Endothelial cell of umbilical vein (primary cell): Measurements from ENCODE around the gene TFAP2A. TPM values are rescaled to one million over a fixed set of nuclear protein-coding genes. Genes with fewer than 3 reads are reported as not detected.

ENCODE experiments used
- BruUV-seq: library from RNA; stranded (reverse); fragments of 400-500 nt; replicated peaks from 2 replicates; lab custom pipeline; 2021; lab: Mats Ljungman, UMichigan
- CTCF ChIA-PET: fragments of 300-600, 350-600 bp; sonication (Branson Sonifier 250); formaldehyde crosslinking; loops from one replicate; lab custom pipeline; 2021; ENCODE audit warnings: antibody characterized with exemption, inconsistent platforms; lab: Charles Lee
- POLR2A ChIA-PET: fragments of 300-600, 350-600 bp; sonication (Branson Sonifier 250); formaldehyde crosslinking; loops from one replicate; lab custom pipeline; 2021; ENCODE audit warnings: antibody characterized with exemption, inconsistent platforms; lab: Charles Lee
- DNase-seq: peaks from one replicate; pipeline ENCODE4 v3.0.0-alpha.2; 2011; ENCODE audit warnings: low read depth, low spot score
- FAIRE-seq: peaks from 2 replicates; lab custom pipeline; 2011; peaks lifted over from hg19 to GRCh38; lab: Jason Lieb, UNC
- H2AFZ ChIP-seq: 2 replicates; pipeline ENCODE4 v1.6.0; 2012; ENCODE audit warnings: low read depth, low read length, control low read depth, inconsistent platforms
- H3K27ac ChIP-seq: 2 replicates; pipeline ENCODE4 v1.5.1; 2011; ENCODE audit warnings: low read depth, mild to moderate bottlenecking, control low read depth, low read length, moderate library complexity; ENCODE audit not compliant: insufficient read depth
- H3K27me3 ChIP-seq, 2 experiments: 2 replicates each; pipeline versions ENCODE4 v1.6.0 to v1.6.1; 2011; ENCODE audit warnings: low read length in 2 of 2, mixed read lengths in 1 of 2; ENCODE audit not compliant: control insufficient read depth in 2 of 2, insufficient read depth in 2 of 2
- H3K36me3 ChIP-seq, 2 experiments: 2 replicates in 1 of 2; 3 replicates in 1 of 2; pipeline ENCODE4 v1.5.1; 2011; ENCODE audit warnings: low read length in 2 of 2, mild to moderate bottlenecking in 1 of 2, moderate library complexity in 1 of 2; ENCODE audit not compliant: control insufficient read depth in 2 of 2, insufficient read depth in 2 of 2; ENCODE audit errors: extremely low read depth in 1 of 2
- H3K4me1 ChIP-seq: 3 replicates; pipeline ENCODE4 v1.5.1; 2011; ENCODE audit warnings: mild to moderate bottlenecking, low read length; ENCODE audit not compliant: control insufficient read depth, insufficient read depth; ENCODE audit errors: extremely low read depth
- H3K4me2 ChIP-seq: 2 replicates; pipeline ENCODE4 v1.6.1; 2011; ENCODE audit warnings: low read length, control low read depth, mixed read lengths; ENCODE audit not compliant: insufficient read depth
- H3K4me3 ChIP-seq, 3 experiments: fragments of 200-600 bp in 1 of 3; sonication (generic), shearing (Covaris generic) in 1 of 3; replicated peaks in 1 of 3; 2 replicates each; pipeline ENCODE4 v1.5.1; 2011 to 2016; ENCODE audit warnings: control low read depth in 3 of 3, low read length in 3 of 3, mild to moderate bottlenecking in 2 of 3, inconsistent platforms in 1 of 3, low read depth in 1 of 3, moderate library complexity in 1 of 3; ENCODE audit not compliant: insufficient read depth in 1 of 3
- H3K79me2 ChIP-seq: 2 replicates; pipeline ENCODE4 v1.6.0; 2012; ENCODE audit warnings: low read length, inconsistent platforms; ENCODE audit not compliant: control insufficient read depth, insufficient read depth
- H3K9ac ChIP-seq: replicated peaks from 2 replicates; pipeline ENCODE3; 2011; ENCODE audit warnings: low read length, control low read depth; ENCODE audit not compliant: insufficient read depth; ENCODE audit errors: extremely low read depth
- H3K9me1 ChIP-seq: replicated peaks from 3 replicates; pipeline ENCODE4 v1.6.0; 2011; ENCODE audit warnings: mild to moderate bottlenecking, low read length; ENCODE audit not compliant: control insufficient read depth, insufficient read depth; ENCODE audit errors: extremely low read depth
- H3K9me3 ChIP-seq: replicated peaks from 2 replicates; pipeline ENCODE4 v1.5.1; 2012; ENCODE audit warnings: low read length, inconsistent platforms; ENCODE audit not compliant: control insufficient read depth, insufficient read depth
- H4K20me1 ChIP-seq: replicated peaks from 2 replicates; pipeline ENCODE3; 2011; ENCODE audit warnings: mild to moderate bottlenecking, low read length; ENCODE audit not compliant: control insufficient read depth, insufficient read depth; ENCODE audit errors: extremely low read depth
- CTCF ChIP-seq, 2 donors: IDR thresholded peaks; 1 replicate in 1 of 2; 2 replicates in 1 of 2; pipeline ENCODE4 v1.5.1; 2011; ENCODE audit warnings: low read length in 2 of 2, mild to moderate bottlenecking in 2 of 2, moderate library complexity in 2 of 2, control low read depth in 1 of 2, inconsistent platforms in 1 of 2, low read depth in 1 of 2; ENCODE audit not compliant: insufficient read depth in 1 of 2; ENCODE audit errors: extremely low read depth in 1 of 2
- EZH2 ChIP-seq: IDR thresholded peaks from 2 replicates; pipeline ENCODE4 v1.6.1; 2012; ENCODE audit warnings: borderline replicate concordance, low read depth, mild to moderate bottlenecking, moderate library complexity, low read length, inconsistent platforms; ENCODE audit not compliant: severe bottlenecking
- FOS ChIP-seq: IDR thresholded peaks from 2 replicates; pipeline ENCODE4 v1.6.1; 2011; ENCODE audit warnings: mild to moderate bottlenecking, low read length, moderate library complexity, borderline replicate concordance; ENCODE audit not compliant: insufficient read depth
- GATA2 ChIP-seq: IDR thresholded peaks from 2 replicates; pipeline ENCODE4 v1.7.0; 2011; ENCODE audit warnings: low read depth, mild to moderate bottlenecking, moderate library complexity, mixed read lengths, low read length; ENCODE audit not compliant: insufficient read length, insufficient read depth
- JUN ChIP-seq: IDR thresholded peaks from 2 replicates; pipeline ENCODE4 v1.6.1; 2011; ENCODE audit warnings: borderline replicate concordance, low read depth; ENCODE audit not compliant: insufficient read length, insufficient read depth
- MAX ChIP-seq: IDR thresholded peaks from 2 replicates; pipeline ENCODE4 v1.6.1; 2011; ENCODE audit not compliant: insufficient read depth, insufficient read length
- MYC ChIP-seq: IDR thresholded peaks from one replicate; pipeline ENCODE4 v1.6.1; 2011; ENCODE audit warnings: mild to moderate bottlenecking, low read depth, low read length
- POLR2A ChIP-seq: IDR thresholded peaks from 2 replicates; pipeline ENCODE4 v1.6.1; 2012; ENCODE audit warnings: low read depth, mild to moderate bottlenecking, control low read depth, low read length
- POLR2AphosphoS5 ChIP-seq: IDR thresholded peaks from 2 replicates; pipeline ENCODE4 v1.6.1; 2012; ENCODE audit warnings: low read depth, mild to moderate bottlenecking, control low read depth, low read length, moderate library complexity; ENCODE audit not compliant: insufficient read depth
- dilution Hi-C: fragments of 300-500 bp; cut with MboI; formaldehyde crosslinking; loops from one replicate; pipeline ENCODE4 v1.15.0; 2019; ENCODE audit warnings: low sequenced_read_pairs; ENCODE audit not compliant: extremely low pct_ligation_motif_present
- intact Hi-C: fragments of 100-400 bp; cut with micrococcal nuclease; formaldehyde crosslinking; loops from one replicate; pipeline ENCODE4 v1.10.0; 2022
- polyA plus RNA-seq, 4 experiments: library from polyadenylated mRNA; depleted of rRNA in 3 of 4; stranded (reverse) in 3 of 4; unstranded in 1 of 4; fragments of >200 nt; gene quantifications; 2 replicates each; pipeline versions ENCODE4 v1.2.1 to v1.2.3, GENCODE V29; 2011 to 2012; ENCODE audit warnings: missing spikeins in 1 of 4
- total RNA-seq: library from RNA; stranded (reverse); gene quantifications from 2 replicates; pipeline ENCODE4 v1.2.3, GENCODE V29; 2021

TFAP2A gene
- total and polyA plus RNA-seq, 2 donors (not counting 3 experiments of a cell fraction or from before 2014, with no cell fraction given): 0.06 TPM; not detected in 1

GRCh38 chr6:10463491-10464481 is 48.9 kb upstream of the TFAP2A start:
- Histone ChIP-seq H3K27me3 (no peaks in the 10 kb centered on the region), H3K79me2 (no peaks in the 10 kb centered on the region), H3K9me3 (no peaks in the 10 kb centered on the region), H4K20me1 (no peaks in the 10 kb centered on the region), H3K4me3 (no peak overlapping the region), H3K9ac (no peak overlapping the region), H3K9me1 (no peaks in the 10 kb centered on the region), H3K4me2 (no peak overlapping the region), H3K4me1 (no peaks in the 10 kb centered on the region), H2AFZ (no peak overlapping the region), H3K27ac (no peak overlapping the region), H3K36me3 (no peaks in the 10 kb centered on the region)
- ChIA-PET POLR2A (no interaction called here), CTCF (interaction anchor here (1.0 to 3.3 kb wide), 2 partner anchors 29 to 1481 kb away, joined by 4 to 16 read pairs; no protein-coding TSS in a partner anchor)
- no TSS peak for BruUV-seq
- FAIRE-seq (no peak), DNase-seq (no peak)
- intact Hi-C loops: no loop called here
- no peak for TF ChIP-seq JUN
- dilution Hi-C loops: no loop called here

- no peak overlapping the region for H3K4me3 ChIP-seq
- DNase-seq: no peak
- H3K4me2 ChIP-seq: no peak overlapping the region
- H3K27me3 ChIP-seq: no peaks in the 10 kb centered on the region
- no peak overlapping the region for H3K9ac ChIP-seq
- H3K79me2 ChIP-seq: no peaks in the 10 kb centered on the region
- CTCF ChIA-PET: no interaction called here
- H2AFZ ChIP-seq: no peak overlapping the region
- H3K9me1 ChIP-seq: no peaks in the 10 kb centered on the region
- H3K9me3 ChIP-seq: no peaks in the 10 kb centered on the region
- no peak overlapping the region for H3K27ac ChIP-seq
- dilution Hi-C loops (no loop called here), intact Hi-C loops (no loop called here)
- TF ChIP-seq CTCF (IDR thresholded peaks at IDR 0.05; ENCODE audit: extremely low read depth in 1 of 2, insufficient read depth in 1 of 2, low read depth in 1 of 2, low read length in 2 of 2) (no peak), MAX (no peak), GATA2 (no peak), MYC (no peak), FOS (no peak), EZH2 (no peak), JUN (no peak), POLR2AphosphoS5 (no peak), POLR2A (no peak)
- no peaks in the 10 kb centered on the region for H3K4me1 ChIP-seq
- no peaks in the 10 kb centered on the region for H3K36me3 ChIP-seq
- POLR2A ChIA-PET: no interaction called here
- no peak for FAIRE-seq
- no TSS peak for BruUV-seq
- H4K20me1 ChIP-seq: no peaks in the 10 kb centered on the region
Measured at GRCh38 chr6:10463040-10463439, 48.2 kb upstream of the TFAP2A start.
